HL-60/S4 (cell line): Measurements from ENCODE around the gene SPTB.

ENCODE experiments used
- in situ Hi-C: fragments of 300-500 bp; cut with MboI; formaldehyde crosslinking; loops from 2 replicates; pipeline ENCODE4 v1.14.3; 2022; ENCODE audit warnings: low sequenced_read_pairs

SPTB gene

GRCh38 chr14:64856529-64857445, 22.9 kb downstream of the SPTB start:
- in situ Hi-C loops: no loop called here

DNA sequence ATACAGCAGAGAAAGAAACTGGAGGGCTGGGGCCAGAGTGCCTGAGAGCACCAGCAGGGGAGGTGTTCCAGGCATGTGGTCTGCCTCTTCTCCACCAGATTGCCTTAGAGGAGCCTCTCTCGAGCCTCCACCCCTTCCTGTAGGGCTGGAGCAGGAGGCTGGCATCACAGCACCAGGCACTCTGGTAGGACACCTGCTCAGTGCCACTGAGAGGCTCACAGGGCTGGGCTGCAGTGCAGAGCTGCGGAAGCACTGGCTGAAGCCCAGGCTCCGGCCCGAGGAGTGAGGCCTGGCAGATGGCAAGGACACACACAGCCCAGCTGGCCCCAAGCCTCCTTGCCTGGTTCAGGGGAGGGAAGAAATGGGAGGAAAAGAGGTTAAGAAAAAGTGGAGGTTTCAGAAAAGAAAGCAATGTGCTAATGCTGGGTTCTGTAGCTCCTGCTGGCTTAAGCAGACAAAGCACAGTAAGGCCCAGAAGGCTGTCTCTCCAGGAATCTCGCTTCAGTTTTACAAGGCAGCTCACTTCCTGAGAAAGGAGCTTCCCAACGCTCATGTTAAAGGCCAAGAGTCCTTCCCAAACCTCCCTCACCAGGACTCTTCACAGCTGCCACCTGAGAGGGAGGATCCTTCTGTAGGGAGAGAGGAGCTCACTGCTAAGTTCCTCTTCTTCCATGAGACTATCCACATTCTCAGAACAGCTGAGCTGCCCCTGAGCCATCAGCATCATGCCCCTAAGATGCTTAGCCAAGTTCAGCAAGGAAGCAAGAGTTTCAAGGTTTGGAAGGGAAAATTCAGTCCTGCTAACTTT, 23.8 kb downstream of the SPTB start:
- in situ Hi-C loops: no loop called here

DNA sequence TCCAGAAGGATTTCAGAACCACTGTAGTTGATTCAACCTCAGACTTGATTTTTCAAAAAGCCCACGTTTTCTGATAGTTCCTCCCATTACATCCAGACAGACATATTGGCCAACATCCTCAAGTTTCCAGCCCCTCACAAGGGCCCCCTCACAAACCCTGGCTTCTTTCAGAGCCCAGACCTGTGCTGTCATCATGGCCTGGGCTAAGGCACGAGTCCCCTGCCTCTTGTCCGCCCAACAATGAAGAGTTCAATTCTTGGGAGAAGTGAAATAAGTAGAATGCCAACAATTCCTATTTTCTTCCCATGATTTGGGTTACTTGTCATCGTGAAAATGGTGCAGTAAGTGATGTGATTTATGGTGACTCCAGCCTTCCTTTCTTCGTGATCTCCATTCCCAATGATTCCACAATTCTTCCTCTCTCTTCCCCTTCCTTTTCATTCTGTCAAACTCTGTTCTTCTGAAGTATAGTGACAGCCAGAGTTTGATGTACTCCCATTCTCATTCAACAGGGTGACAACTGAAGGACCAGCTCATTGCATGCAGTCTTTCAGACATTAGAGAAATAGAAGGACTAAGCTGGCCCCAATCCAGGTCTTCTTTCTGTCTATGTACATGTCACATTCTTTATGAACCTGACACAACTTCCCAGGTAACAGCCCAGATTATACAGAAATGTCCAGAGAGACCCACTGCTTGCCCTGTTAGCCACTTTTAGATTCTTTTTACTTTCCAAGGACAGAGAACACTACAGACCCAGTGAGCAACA, 29.2 kb downstream of the SPTB start:
- in situ Hi-C loops: no loop called here

DNA sequence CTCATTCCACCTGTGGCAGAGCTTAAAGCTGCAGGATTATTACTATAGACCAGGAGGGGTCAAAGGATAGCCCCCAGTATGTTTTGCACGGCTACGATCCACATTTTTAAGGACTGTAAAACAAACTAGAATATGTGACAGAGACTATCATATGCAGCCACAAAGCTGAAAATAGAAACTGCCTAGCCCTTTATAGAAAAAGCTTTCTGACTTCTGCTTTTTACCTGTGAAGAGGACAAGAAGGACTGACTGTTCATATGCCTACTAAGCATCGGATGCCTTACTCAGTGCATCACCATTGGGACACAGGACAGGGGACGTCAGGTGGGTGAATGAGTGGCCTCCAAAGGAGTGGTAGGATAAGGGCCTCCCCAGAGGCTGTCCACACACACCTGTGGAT, 29.8 kb downstream of the SPTB start:
- in situ Hi-C loops: no loop called here

DNA sequence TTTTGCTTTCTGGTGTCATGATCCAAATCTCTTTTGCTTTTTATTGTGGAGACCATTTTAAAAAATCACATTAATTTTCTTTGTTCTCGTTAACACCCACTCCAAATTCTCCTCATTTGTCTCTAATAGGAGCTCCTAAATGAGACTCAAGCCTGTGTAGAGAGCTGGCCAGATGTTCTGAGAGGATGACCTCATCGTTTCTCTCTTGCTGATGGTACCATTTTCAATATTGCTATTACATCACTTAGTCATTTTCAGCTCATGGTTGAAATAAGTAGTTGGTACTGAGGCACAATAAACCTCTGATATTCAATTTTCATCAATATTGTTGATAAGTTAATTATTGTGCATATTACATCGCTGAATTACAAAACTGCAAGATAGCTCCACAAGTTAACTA, 31.5 kb downstream of the SPTB start:
- in situ Hi-C loops: no loop called here

DNA sequence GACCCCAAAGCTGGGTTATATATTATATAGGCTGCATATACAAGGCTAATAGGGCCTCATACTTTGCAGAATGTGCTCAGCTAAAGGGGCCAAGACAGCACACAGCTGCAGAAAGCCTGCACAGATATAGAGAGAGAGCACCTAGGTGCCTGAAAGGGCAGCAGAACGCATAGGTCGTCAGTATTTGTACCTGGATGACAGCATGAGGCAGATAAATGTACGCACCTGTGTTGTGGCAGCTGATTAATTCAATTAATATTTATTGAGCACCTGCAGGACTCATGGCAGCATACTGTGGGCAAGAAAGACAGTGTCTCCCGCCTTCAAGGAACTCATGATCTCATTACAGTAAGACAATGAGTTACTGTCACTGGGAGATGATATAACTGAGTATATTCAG, 33.4 kb downstream of the SPTB start:
- in situ Hi-C loops: no loop called here

DNA sequence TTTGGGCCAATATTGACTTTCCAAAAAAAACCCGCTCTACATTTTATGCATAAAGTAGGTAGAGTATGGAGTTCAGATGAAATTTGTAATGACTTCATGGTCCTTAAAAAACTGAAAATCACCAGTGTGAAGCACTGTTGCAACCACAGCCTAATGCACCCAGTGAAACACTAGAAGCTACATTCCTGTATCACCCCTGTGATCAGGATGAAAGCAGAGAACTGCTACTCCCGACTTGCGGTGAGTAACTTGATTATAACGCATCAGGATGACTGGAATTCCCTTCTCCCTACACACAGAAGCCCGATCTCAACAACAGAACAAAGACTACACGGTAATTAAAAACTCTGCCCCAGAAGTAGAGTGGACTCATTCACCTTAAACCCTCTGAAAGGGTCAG, 33.8 kb downstream of the SPTB start:
- in situ Hi-C loops: no loop called here

- in situ Hi-C loops: no loop called here
Observed at GRCh38 chr14:64844969-64845536, 34.7 kb downstream of the SPTB start.

DNA sequence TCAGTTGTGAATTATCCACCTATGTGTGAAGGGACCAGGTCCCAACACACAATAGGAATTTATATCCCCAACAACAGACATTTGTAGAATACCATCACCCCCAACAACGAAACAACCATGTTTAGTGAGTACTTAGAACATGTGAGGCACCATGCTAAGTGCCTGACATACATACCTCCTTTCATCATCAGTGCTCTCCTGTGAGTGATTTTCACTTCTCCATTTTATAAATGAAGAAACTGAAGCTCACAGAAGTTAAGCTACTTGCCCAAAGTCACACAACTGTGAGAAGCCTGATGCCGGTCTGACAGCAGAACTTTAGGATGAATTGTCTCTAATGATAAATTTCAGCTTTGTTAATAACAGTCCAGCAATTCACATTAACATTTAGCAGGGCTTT, 35.4 kb downstream of the SPTB start:
- in situ Hi-C loops: no loop called here

DNA sequence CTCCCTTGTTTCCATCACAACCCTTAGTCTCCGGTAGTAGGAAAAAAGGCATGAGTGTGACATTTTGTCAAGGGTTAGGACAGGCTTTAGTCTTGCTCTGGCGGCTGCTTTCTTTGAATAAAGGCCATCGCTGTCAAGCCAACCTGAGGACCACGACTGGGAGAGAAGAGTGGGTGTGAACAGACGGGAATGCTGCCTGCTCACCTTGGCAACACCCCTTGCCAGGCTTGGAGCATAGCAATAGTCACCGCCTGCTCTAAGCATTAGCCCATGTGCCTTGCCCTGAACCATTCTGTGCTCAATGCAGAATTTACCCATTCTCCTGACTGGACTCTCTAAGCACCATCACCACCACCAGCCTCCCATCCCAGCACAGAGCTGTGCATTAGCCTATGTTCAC, 36.2 kb downstream of the SPTB start:
- in situ Hi-C loops: no loop called here

GRCh38 chr14:64841772-64842750, 37.6 kb downstream of the SPTB start:
- in situ Hi-C loops: no loop called here

DNA sequence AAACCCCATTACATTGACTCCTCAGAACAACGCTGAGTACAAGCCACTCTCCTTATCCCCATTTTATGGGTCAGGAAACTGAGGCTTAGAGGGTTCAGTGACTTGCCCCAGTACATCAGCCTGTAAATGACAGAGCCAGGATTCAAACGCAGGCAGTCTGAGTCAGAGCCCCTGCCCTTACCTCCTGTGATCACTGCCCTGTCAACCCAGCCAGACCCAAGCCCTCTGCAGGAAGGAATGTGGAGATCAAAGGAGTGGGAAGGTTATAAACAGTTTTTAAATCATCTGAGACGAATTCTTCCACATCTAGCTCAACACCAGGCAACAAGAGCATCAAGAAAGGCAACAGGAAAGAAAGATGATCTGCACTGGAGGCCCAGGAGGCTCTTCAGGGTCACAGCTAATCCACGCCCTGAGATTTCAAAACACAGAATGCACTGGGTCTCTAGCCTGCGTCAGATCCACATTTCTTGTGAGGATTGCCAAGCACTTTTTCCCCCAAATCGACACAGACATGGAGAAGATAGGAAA, 38.5 kb downstream of the SPTB start:
- in situ Hi-C loops: no loop called here

DNA sequence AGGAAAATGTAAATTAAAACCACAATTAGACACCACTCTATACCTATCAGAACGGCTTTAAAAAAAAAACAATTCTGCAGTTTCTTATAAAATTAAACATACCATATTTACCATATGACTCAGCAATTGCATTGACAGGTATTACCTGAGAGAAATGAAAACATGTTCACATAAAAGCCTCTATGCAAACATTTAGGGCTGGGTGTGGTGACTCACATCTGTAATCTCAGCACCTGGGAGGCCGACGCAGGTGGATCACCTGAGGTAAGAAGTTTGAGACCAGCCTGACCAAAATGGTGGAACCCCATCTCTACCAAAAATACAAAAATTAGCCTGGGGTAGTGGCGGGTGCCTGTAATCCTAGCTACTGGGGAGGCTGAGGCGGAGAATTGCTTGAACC, 41.1 kb downstream of the SPTB start:
- in situ Hi-C loops: no loop called here

DNA sequence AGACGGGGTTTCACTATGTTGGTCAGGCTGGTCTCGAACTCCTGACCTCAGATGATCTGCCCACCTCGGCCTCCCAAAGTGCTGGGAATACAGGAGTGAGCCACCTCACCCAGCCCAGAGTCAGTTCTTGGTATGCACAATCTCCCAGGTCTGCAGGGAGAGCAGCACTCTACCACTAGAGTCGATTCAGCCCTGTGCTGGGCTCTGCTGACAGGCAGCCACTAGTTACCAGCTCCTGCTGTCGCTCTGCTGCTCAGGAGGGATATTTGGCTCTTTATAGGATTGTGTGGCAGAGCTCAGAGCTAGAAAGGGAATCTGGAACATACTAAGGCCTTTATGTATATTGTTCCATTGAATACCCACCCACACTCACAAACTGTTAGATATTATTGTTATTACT, 44.3 kb downstream of the SPTB start:
- in situ Hi-C loops: no loop called here

GRCh38 chr14:64834965-64835364, 44.7 kb downstream of the SPTB start:
- in situ Hi-C loops: no loop called here

DNA sequence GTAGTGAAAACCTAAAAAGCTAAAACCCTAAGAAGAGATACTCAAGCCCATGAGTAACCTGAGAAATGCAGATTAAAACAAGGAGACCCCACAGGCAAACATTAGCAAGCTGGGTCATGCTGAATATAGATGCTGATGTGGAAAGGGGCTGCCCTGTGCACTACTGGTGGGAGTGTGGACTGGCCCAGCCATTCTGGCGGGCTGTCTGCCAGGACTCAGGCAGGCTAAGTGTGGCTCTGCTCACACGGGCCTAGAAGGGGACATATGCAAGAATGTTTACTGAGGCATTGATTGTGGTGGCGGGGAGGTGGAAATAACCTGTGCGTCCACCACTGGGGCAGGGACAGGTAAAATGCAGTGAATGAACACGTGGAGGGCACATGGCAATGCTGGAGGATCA, 48.3 kb downstream of the SPTB start:
- in situ Hi-C loops: no loop called here

DNA sequence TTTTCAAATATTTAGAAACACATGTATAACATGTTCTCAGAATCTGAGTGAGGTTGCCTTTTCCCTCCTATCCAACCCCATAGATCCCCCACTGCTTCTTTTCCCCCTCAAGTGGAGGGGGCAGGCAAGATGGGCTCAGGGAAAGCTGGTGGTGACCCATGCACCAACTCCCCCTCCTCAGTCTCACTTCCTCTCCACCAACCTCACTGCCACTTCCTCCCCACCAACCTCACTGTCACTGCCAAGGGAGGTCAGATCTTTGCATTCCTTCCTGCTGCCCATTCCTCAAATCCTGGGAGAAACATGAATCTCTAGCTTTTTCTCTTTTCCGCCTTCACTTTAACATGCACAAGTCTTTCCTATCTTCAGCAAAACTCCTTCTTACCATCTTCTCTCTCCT, 48.7 kb downstream of the SPTB start:
- in situ Hi-C loops: no loop called here

GRCh38 chr14:64828071-64828470, 51.6 kb downstream of the SPTB start:
- in situ Hi-C loops: loop anchor here (10.0 kb wide), 1 partner anchor 57 kb away; no protein-coding TSS in a partner anchor

- in situ Hi-C loops: loop anchor here (10.0 kb wide), 1 partner anchor 58 kb away; no protein-coding TSS in a partner anchor
Observed at GRCh38 chr14:64826845-64827244, 52.9 kb downstream of the SPTB start.
